ENCODE measurements around the gene FOXP4. TPM values are rescaled to one million over a fixed set of nuclear protein-coding genes. Genes with fewer than 3 reads are reported as not detected.

The FOXP4 gene
- total RNA-seq, 1 experiment from 2014 or later, result 26.0 TPM

GRCh38 chr6:41545247-41545702 lies 906 bp upstream of the FOXP4 start:
- ChIA-PET POLR2A (ENCODE audit: unreplicated experiment) (no interaction called here), CTCF (no interaction called here)

GRCh38 chr6:41546475-41546865 lies 289 bp downstream of the FOXP4 start:
- no peak overlapping the region for H3K4me2 ChIP-seq
- H3K9me2 ChIP-seq (ENCODE audit: insufficient read depth), result no peaks in the 10 kb centered on the region
- CTCF ChIA-PET, result no interaction called here
- no peaks in the 10 kb centered on the region for H3K27me3 ChIP-seq (ENCODE audit: insufficient read depth, low read depth)
- intact Hi-C loops (cut with micrococcal nuclease; ENCODE audit: unreplicated experiment), result loop anchor here (2.0 to 5.0 kb wide), 2 partner anchors 36 to 76 kb away; no protein-coding TSS in a partner anchor
- H4K20me1 ChIP-seq (ENCODE audit: insufficient read depth), result peaks cover 14% of the 10 kb centered on the region
- no peaks in the 10 kb centered on the region for H3K4me1 ChIP-seq (replicated peaks; ENCODE audit: insufficient read depth)
- POLR2A ChIA-PET (ENCODE audit: unreplicated experiment), result interaction anchor here (0.6 kb wide), 1 partner anchor 81 kb away, joined by 3 read pairs; no protein-coding TSS in a partner anchor
- H3F3A ChIP-seq (ENCODE audit: insufficient read depth, low read depth), result no peaks in the 10 kb centered on the region
- H3K36me3 ChIP-seq (ENCODE audit: low read depth), result no peaks in the 10 kb centered on the region
- peak overlapping the region; percentile 67; the same call in 1 of the 2 replicates for H3K4me3 ChIP-seq
- DNase-seq, result no peak
- TF ChIP-seq CTCF (conservative IDR thresholded peaks at IDR 0.05) (no peak), EZH2 (IDR thresholded peaks at IDR 0.05; ENCODE audit: low read depth) (no peak)
- no peak overlapping the region for H3K27ac ChIP-seq
- no peak overlapping the region for H2AFZ ChIP-seq
- BruUV-seq (replicated peaks), result no TSS peak
- H3K9me3 ChIP-seq (ENCODE audit: insufficient read depth, low read depth), result no peaks in the 10 kb centered on the region
- H3K79me2 ChIP-seq (ENCODE audit: low read depth), result peaks cover 35% of the 10 kb centered on the region

More at GRCh38 chr6:41545247-41545702, 906 bp upstream of the FOXP4 start:
- Histone ChIP-seq H4K20me1 (ENCODE audit: insufficient read depth) (peaks cover 14% of the 10 kb centered on the region), H3K36me3 (ENCODE audit: low read depth) (no peaks in the 10 kb centered on the region), H3K27me3 (ENCODE audit: insufficient read depth, low read depth) (no peaks in the 10 kb centered on the region), H3K27ac (no peak overlapping the region), H3K9me3 (ENCODE audit: insufficient read depth, low read depth) (no peaks in the 10 kb centered on the region), H3F3A (ENCODE audit: insufficient read depth, low read depth) (no peaks in the 10 kb centered on the region), H3K4me3 (peak overlapping the region; percentile 80), H2AFZ (peak overlapping the region; percentile 94), H3K4me2 (peak overlapping the region; percentile 96), H3K79me2 (ENCODE audit: low read depth) (peaks cover 34% of the 10 kb centered on the region), H3K9me2 (ENCODE audit: insufficient read depth) (no peaks in the 10 kb centered on the region), H3K4me1 (replicated peaks; ENCODE audit: insufficient read depth) (no peaks in the 10 kb centered on the region)
- intact Hi-C loops (cut with micrococcal nuclease; ENCODE audit: unreplicated experiment), result loop anchor here (5.0 kb wide), 1 partner anchor 37 kb away; no protein-coding TSS in a partner anchor
- no TSS peak for BruUV-seq (replicated peaks)
- no peak for DNase-seq
- TF ChIP-seq CTCF (conservative IDR thresholded peaks at IDR 0.05) (no peak), EZH2 (IDR thresholded peaks at IDR 0.05; ENCODE audit: low read depth) (no peak)

GRCh38 chr6:41546866-41547798 lies 951 bp downstream of the FOXP4 start:
- no peak overlapping the region for H3K27ac ChIP-seq
- H3K9me3 ChIP-seq (ENCODE audit: insufficient read depth, low read depth), result no peaks in the 10 kb centered on the region
- H2AFZ ChIP-seq, result peak overlapping the region; percentile 91
- H3F3A ChIP-seq (ENCODE audit: insufficient read depth, low read depth), result no peaks in the 10 kb centered on the region
- peak overlapping the region; percentile 67 for H3K4me3 ChIP-seq
- peak overlapping the region; percentile 84 for H3K4me2 ChIP-seq
- no TSS peak for BruUV-seq (replicated peaks)
- H4K20me1 ChIP-seq (ENCODE audit: insufficient read depth), result peaks cover 14% of the 10 kb centered on the region
- H3K27me3 ChIP-seq (ENCODE audit: insufficient read depth, low read depth), result no peaks in the 10 kb centered on the region
- DNase-seq, result peak in 1 of 2 experiments; percentile 37
- intact Hi-C loops (cut with micrococcal nuclease; ENCODE audit: unreplicated experiment), result loop anchor here (2.0 to 5.0 kb wide), 2 partner anchors 35 to 76 kb away; no protein-coding TSS in a partner anchor
- no peaks in the 10 kb centered on the region for H3K36me3 ChIP-seq (ENCODE audit: low read depth)
- TF ChIP-seq CTCF (conservative IDR thresholded peaks at IDR 0.05) (no peak), EZH2 (IDR thresholded peaks at IDR 0.05; ENCODE audit: low read depth) (no peak)
- peaks cover 36% of the 10 kb centered on the region for H3K79me2 ChIP-seq (ENCODE audit: low read depth)
- no peaks in the 10 kb centered on the region for H3K4me1 ChIP-seq (replicated peaks; ENCODE audit: insufficient read depth)
- ChIA-PET POLR2A (ENCODE audit: unreplicated experiment) (interaction anchor here (0.6 kb wide), 1 partner anchor 82 kb away, joined by 3 read pairs; no protein-coding TSS in a partner anchor), CTCF (no interaction called here)
- H3K9me2 ChIP-seq (ENCODE audit: insufficient read depth), result no peaks in the 10 kb centered on the region
